22Rv1 (cell line): ENCODE results near the gene PALD1.

Source experiments
- CTCF ChIP-seq: fragments of 450-650 bp; IDR thresholded peaks from 2 replicates; pipeline ENCODE4 v1.5.1; 2017; ENCODE audit warnings: mild to moderate bottlenecking
- ZFX ChIP-seq: fragments of 450-650 bp; IDR thresholded peaks from 2 replicates; pipeline ENCODE4 v1.6.1; 2017; ENCODE audit warnings: antibody characterized with exemption, borderline replicate concordance

GRCh38 chr10:70550459-70550858 lies 71.9 kb downstream of the PALD1 start:
- TF ChIP-seq CTCF = no peak
- TF ChIP-seq ZFX = no peak
